ENCODE data around the gene L3MBTL3.

The L3MBTL3 gene

GRCh38 chr6:130182466-130182865, 164.1 kb downstream of the L3MBTL3 start:
- H3K36me3 ChIP-seq (ENCODE audit: control insufficient read depth, insufficient read depth, low read length) = no peaks in the 10 kb centered on the region
- peaks cover 11% of the 10 kb centered on the region; the same call in 1 of the 2 replicates for H3K4me1 ChIP-seq (ENCODE audit: control insufficient read depth, insufficient read depth, low read length)
- no peak overlapping the region for H3K9ac ChIP-seq (ENCODE audit: low read length)
- no peak overlapping the region for H3K27ac ChIP-seq (ENCODE audit: low read depth, low read length)
- H3K27me3 ChIP-seq (ENCODE audit: control insufficient read depth, insufficient read depth, low read length) = no peaks in the 10 kb centered on the region
- no peaks in the 10 kb centered on the region for H3K9me3 ChIP-seq (ENCODE audit: control insufficient read depth, insufficient read depth, low read depth, low read length)
- H3K4me3 ChIP-seq (ENCODE audit: low read depth, low read length) = no peak overlapping the region

- H3K9ac ChIP-seq (ENCODE audit: low read length) = no peak overlapping the region
- H3K4me1 ChIP-seq (ENCODE audit: control insufficient read depth, insufficient read depth, low read length) = peaks cover 12% of the 10 kb centered on the region; the same call in 1 of the 2 replicates
- H3K36me3 ChIP-seq (ENCODE audit: control insufficient read depth, insufficient read depth, low read length) = no peaks in the 10 kb centered on the region; the same call in 1 of the 2 replicates
- no peaks in the 10 kb centered on the region for H3K27me3 ChIP-seq (ENCODE audit: control insufficient read depth, insufficient read depth, low read length)
- no peaks in the 10 kb centered on the region for H3K9me3 ChIP-seq (ENCODE audit: control insufficient read depth, insufficient read depth, low read depth, low read length)
- H3K4me3 ChIP-seq (ENCODE audit: low read depth, low read length) = no peak overlapping the region
- H3K27ac ChIP-seq (ENCODE audit: low read depth, low read length) = no peak overlapping the region
Observed at GRCh38 chr6:130183271-130184222, 165.2 kb downstream of the L3MBTL3 start.

GRCh38 chr6:130185658-130186057, 167.3 kb downstream of the L3MBTL3 start:
- Histone ChIP-seq H3K27me3 (ENCODE audit: control insufficient read depth, insufficient read depth, low read length) (no peaks in the 10 kb centered on the region), H3K27ac (ENCODE audit: low read depth, low read length) (no peak overlapping the region), H3K9me3 (ENCODE audit: control insufficient read depth, insufficient read depth, low read depth, low read length) (peaks cover 5% of the 10 kb centered on the region; the same call in 1 of the 2 replicates), H3K36me3 (ENCODE audit: control insufficient read depth, insufficient read depth, low read length) (no peaks in the 10 kb centered on the region; the same call in 1 of the 2 replicates), H3K4me1 (ENCODE audit: control insufficient read depth, insufficient read depth, low read length) (peaks cover 7% of the 10 kb centered on the region; the same call in 1 of the 2 replicates), H3K9ac (ENCODE audit: low read length) (no peak overlapping the region), H3K4me3 (ENCODE audit: low read depth, low read length) (no peak overlapping the region)

GRCh38 chr6:130187335-130188206, 169.2 kb downstream of the L3MBTL3 start:
- no peaks in the 10 kb centered on the region; the same call in 1 of the 2 replicates for H3K36me3 ChIP-seq (ENCODE audit: control insufficient read depth, insufficient read depth, low read length)
- no peak overlapping the region for H3K9ac ChIP-seq (ENCODE audit: low read length)
- H3K27ac ChIP-seq (ENCODE audit: low read depth, low read length) = no peak overlapping the region
- H3K27me3 ChIP-seq (ENCODE audit: control insufficient read depth, insufficient read depth, low read length) = no peaks in the 10 kb centered on the region
- H3K4me3 ChIP-seq (ENCODE audit: low read depth, low read length) = no peak overlapping the region
- H3K4me1 ChIP-seq (ENCODE audit: control insufficient read depth, insufficient read depth, low read length) = peaks cover 19% of the 10 kb centered on the region
- peaks cover 9% of the 10 kb centered on the region for H3K9me3 ChIP-seq (ENCODE audit: control insufficient read depth, insufficient read depth, low read depth, low read length)

GRCh38 chr6:130188207-130188899, 170.0 kb downstream of the L3MBTL3 start:
- Histone ChIP-seq H3K4me1 (ENCODE audit: control insufficient read depth, insufficient read depth, low read length) (peaks cover 19% of the 10 kb centered on the region), H3K36me3 (ENCODE audit: control insufficient read depth, insufficient read depth, low read length) (no peaks in the 10 kb centered on the region; the same call in 1 of the 2 replicates), H3K27ac (ENCODE audit: low read depth, low read length) (no peak overlapping the region), H3K27me3 (ENCODE audit: control insufficient read depth, insufficient read depth, low read length) (no peaks in the 10 kb centered on the region), H3K9me3 (ENCODE audit: control insufficient read depth, insufficient read depth, low read depth, low read length) (peaks cover 9% of the 10 kb centered on the region), H3K4me3 (ENCODE audit: low read depth, low read length) (no peak overlapping the region), H3K9ac (ENCODE audit: low read length) (no peak overlapping the region)

- Histone ChIP-seq H3K4me3 (ENCODE audit: low read depth, low read length) (no peak overlapping the region), H3K9ac (ENCODE audit: low read length) (no peak overlapping the region), H3K36me3 (ENCODE audit: control insufficient read depth, insufficient read depth, low read length) (no peaks in the 10 kb centered on the region; the same call in 1 of the 2 replicates), H3K9me3 (ENCODE audit: control insufficient read depth, insufficient read depth, low read depth, low read length) (peaks cover 9% of the 10 kb centered on the region), H3K27ac (ENCODE audit: low read depth, low read length) (no peak overlapping the region; the same call in 1 of the 2 replicates), H3K27me3 (ENCODE audit: control insufficient read depth, insufficient read depth, low read length) (no peaks in the 10 kb centered on the region), H3K4me1 (ENCODE audit: control insufficient read depth, insufficient read depth, low read length) (peaks cover 19% of the 10 kb centered on the region)
Observed at GRCh38 chr6:130189531-130190397, 171.4 kb downstream of the L3MBTL3 start.

Data from HUES6 (cell line).